Right renal cortex interstitium (tissue), 3 donors: ENCODE data around the gene TMEM200B. TPM values are rescaled to one million over a fixed set of nuclear protein-coding genes. Genes with fewer than 3 reads are reported as not detected.
"Not testable (repeated sequence)": the region's sequence is repeated elsewhere in the genome, so short reads cannot be mapped to it uniquely, and the experiment has no call there.

Experiments used
- DNase-seq, 3 donors: peaks; one replicate each; pipeline ENCODE4 v3.0.0-alpha.2; 2013; ENCODE audit warnings: low read depth in 3 of 3, low spot score in 2 of 3
- polyA plus RNA-seq, 3 donors: library from polyadenylated mRNA; unstranded; fragments of 120-200 nt; gene quantifications; one replicate each; pipeline ENCODE4 v1.2.1, GENCODE V29; 2013; ENCODE audit not compliant: insufficient read length in 3 of 3

The TMEM200B gene
- 10 to 100 TPM; 12.6 to 15.0 (median 13.7) TPM for polyA plus RNA-seq

- peak in 1 of 3 donors; percentile 10 for DNase-seq
Measured at GRCh38 chr1:29123887-29124365, at the start of gene TMEM200B. TSS of gene TMEM200B (minus strand) at chr1:29123903. CDS start at chr1:29121828, 2,075 bp downstream.

GRCh38 chr1:29172415-29172939 is 48.8 kb upstream of the TMEM200B start:
- no peak for DNase-seq

DNA sequence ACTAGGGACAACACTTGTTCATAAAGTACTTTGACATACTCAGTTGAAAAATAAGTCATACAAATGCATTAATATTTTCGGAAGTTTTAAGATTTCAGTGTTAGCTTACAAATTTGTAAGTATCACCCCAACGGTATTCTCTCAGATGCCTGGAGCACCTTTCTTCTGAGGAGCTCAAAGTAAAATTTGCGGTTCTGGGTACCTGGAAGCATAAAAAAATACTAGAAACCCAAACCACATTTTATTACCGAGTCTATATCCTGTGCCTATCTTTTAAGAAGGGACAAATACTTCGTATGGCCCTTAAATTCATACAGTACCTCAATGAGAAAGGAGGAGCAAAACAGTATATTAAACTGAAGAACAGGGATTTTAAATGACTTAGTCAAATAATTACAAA is 47.8 kb upstream of the TMEM200B start:
- DNase-seq, result no peak

- no peak for DNase-seq
Measured at GRCh38 chr1:29171089-29171488, 47.4 kb upstream of the TMEM200B start.

GRCh38 chr1:29169976-29170375 is 46.3 kb upstream of the TMEM200B start:
- DNase-seq, result no peak

- no peak for DNase-seq
Measured at GRCh38 chr1:29167904-29168303, 44.2 kb upstream of the TMEM200B start.

DNA sequence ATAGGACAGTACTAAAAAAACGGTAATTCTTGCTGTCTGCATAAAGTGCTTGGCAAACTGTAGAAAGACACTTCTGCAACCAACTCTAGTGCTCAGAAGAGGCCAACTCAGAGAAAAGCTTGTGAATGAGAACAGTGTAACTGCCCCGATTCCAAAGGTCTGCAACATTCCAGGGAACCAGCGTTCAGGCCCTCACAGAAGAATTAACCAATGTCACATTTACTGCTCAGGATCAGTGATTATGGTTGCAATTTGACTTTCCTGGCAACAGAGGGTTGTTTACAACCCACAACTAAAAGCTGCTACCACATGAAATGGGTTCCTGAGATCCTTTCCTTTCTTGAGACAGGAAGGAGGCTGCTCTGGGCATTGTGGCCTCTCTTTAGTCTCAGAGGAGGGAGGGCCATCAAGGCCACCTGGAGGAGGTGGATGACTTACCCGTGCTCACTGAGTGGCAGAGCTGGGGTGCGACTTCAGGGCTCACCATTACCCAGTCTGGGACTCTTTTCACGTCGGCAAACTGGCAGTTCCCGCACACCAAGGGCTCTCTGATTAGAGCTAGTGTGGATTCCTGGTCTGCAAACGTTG is 42.7 kb upstream of the TMEM200B start:
- no peak for DNase-seq

- DNase-seq, result no peak
Measured at GRCh38 chr1:29164588-29164987, 40.9 kb upstream of the TMEM200B start.

GRCh38 chr1:29162476-29163138 is 38.9 kb upstream of the TMEM200B start:
- DNase-seq, result no peak

DNA sequence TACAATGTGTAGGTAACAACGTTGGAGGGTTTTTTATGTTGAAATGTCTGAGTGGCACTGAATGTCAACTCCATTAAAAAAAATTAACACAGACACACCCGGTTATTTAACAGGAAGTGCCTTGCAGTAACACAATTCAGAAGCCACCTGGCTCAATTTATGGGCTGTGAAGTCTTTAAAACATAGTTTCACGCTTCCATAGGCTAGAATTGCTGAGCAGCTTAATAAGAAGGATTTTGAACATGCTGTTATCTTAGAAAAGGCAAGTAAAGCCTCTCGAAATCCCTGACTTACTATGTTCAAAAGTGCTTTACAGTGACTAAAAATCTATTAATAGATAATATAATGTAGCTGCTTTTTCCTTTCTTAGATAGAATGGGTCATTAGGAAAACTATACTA is 38.3 kb upstream of the TMEM200B start:
- DNase-seq, result no peak

DNA sequence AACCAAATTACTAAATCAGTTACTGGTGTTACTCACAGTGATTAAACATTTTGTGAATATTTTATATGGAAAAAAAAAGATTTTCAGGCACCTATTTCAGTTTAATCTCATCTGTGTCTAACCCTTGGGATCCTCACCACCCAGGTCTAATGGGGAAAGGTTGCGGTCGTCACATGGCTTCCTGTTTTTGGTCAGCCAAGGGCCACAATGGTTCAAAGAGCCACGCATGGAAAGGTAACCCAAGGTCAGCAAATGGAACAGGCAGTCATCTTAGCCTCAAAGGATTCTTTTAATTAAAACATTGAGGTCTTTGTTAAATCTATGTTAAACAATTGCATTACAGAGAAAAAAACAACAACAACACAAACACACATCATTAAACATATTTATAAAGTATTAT is 36.1 kb upstream of the TMEM200B start:
- no peak for DNase-seq

DNA sequence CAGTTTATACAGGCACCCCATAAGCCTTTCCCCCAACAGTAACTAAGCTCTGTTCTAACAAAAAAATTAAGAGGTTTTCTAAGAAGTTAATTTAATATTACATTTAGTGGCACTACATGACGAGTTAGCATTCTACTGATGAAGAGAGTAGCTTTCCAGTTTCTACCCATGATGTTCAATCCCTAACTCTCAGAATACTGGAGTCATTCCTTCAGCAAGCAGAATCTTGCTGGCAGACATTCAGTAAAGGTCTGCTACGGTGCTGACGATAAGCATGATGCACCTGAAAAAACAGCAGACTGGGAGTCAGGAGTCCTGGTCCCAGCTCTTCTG is 33.5 kb upstream of the TMEM200B start:
- no peak for DNase-seq

- DNase-seq, result no peak
Measured at GRCh38 chr1:29156543-29157268, 33.0 kb upstream of the TMEM200B start.

DNA sequence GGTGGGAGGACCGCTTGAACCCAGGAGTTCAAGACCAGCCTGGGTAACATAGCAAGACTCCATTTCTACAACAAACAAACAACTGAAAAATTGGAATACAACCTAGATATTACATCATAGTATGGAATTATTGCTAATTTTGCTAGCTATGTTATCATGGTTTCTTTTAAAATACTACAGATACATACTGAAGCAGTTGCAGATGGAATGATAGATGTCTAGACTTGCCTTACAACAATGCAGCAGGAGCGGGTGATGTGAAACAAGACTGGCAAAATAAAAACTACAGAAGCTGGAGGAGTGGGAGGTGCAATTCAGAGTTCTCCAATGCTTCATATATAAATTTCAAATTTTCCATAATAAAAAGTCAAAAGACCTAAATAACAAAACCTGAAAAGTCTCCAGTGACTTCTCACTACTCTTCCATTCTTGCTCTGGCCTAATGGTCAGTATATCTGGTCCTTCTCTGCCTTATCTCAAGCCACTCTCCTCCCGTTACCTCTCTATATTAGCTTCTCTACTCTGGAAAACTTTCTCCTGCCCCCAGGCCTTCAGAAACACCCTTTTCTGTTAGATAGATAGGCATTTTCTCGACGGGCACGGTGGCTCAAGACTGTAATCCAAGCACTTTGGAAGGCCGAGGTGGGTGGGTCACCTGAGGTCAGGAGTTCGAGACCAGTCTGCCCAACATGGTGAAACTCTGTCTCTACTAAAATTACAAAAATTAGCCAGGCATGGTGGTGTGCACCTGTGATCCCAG is 28.5 kb upstream of the TMEM200B start:
- no peak for DNase-seq

GRCh38 chr1:29150346-29150745 is 26.6 kb upstream of the TMEM200B start:
- not testable (repeated sequence) for DNase-seq

- DNase-seq, result no peak
Measured at GRCh38 chr1:29148656-29149491, 25.2 kb upstream of the TMEM200B start.

- no peak for DNase-seq
Measured at GRCh38 chr1:29145739-29146437, 22.2 kb upstream of the TMEM200B start.

DNA sequence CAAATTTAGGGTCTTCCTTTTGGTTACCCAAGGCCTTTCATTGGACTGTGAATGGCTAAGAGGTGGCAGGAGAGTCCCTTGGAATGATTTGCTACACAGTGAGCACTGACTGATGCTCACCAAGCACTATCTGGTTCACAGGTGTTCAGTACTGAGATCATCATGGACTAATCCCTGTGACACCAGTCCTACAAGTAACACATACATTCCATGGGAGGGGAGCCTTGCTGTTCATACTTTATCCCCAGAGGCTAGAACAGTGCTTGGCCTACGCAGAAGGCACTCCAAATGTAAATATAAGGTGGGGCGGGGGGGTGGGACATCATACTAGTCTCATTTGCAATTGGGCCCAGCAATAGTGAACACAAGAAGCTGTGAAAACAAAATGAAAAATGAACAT is 20.5 kb upstream of the TMEM200B start:
- no peak for DNase-seq

- no peak for DNase-seq
Measured at GRCh38 chr1:29142714-29143113, 19.0 kb upstream of the TMEM200B start.
